OCI-LY3 (cell line): ENCODE data around the gene MYL9.

Source experiments
- H2AFZ ChIP-seq: fragments of 200-600, 300-600 bp; shearing (Covaris generic); 2 replicates; pipeline ENCODE4 v1.6.0; 2014; ENCODE audit warnings: antibody characterized with exemption, low read depth, low read length
- H3K27ac ChIP-seq: fragments of 200-600, 300-600 bp; sonication (generic); 2 replicates; pipeline ENCODE4 v1.5.1; 2014; ENCODE audit warnings: mild to moderate bottlenecking, low read length, moderate library complexity, mixed read lengths
- H3K27me3 ChIP-seq: fragments of 200-600, 300-600 bp; sonication (generic); 2 replicates; pipeline ENCODE4 v1.6.1; 2014; ENCODE audit warnings: low read depth, low read length, mixed read lengths
- H3K36me3 ChIP-seq: fragments of 200-600, 300-600 bp; sonication (generic); replicated peaks from 2 replicates; pipeline ENCODE3; 2014; ENCODE audit warnings: low read depth, low read length, mixed read lengths
- H3K4me1 ChIP-seq: fragments of 300-600, 200-600 bp; sonication (generic); 2 replicates; pipeline ENCODE4 v1.6.1; 2014; ENCODE audit warnings: low read length, mixed read lengths
- H3K4me2 ChIP-seq: fragments of 200-600, 300-600 bp; sonication (generic); 2 replicates; pipeline ENCODE4 v1.6.1; 2014; ENCODE audit warnings: low read length, mixed read lengths
- H3K4me3 ChIP-seq: fragments of 300-600, 200-600 bp; sonication (generic); 2 replicates; pipeline ENCODE4 v1.5.1; 2014; ENCODE audit warnings: antibody characterized with exemption, mild to moderate bottlenecking, low read length, moderate library complexity
- H3K79me2 ChIP-seq: fragments of 300-600, 200-600 bp; shearing (Covaris generic); 2 replicates; pipeline ENCODE4 v1.6.1; 2014; ENCODE audit warnings: mild to moderate bottlenecking, low read length, mixed read lengths
- H3K9ac ChIP-seq: fragments of 300-600, 200-600 bp; shearing (Covaris generic); 2 replicates; pipeline ENCODE4 v1.6.0; 2014; ENCODE audit warnings: mild to moderate bottlenecking, low read length, moderate library complexity
- H3K9me3 ChIP-seq: fragments of 200-600, 300-600 bp; shearing (Covaris generic); 2 replicates; pipeline ENCODE4 v1.6.1; 2014; ENCODE audit warnings: low read length, mixed read lengths; ENCODE audit not compliant: insufficient read depth
- H4K20me1 ChIP-seq: fragments of 200-600, 300-600 bp; sonication (generic); 2 replicates; pipeline ENCODE4 v1.6.1; 2016; ENCODE audit warnings: low read length, mixed read lengths; ENCODE audit not compliant: insufficient read depth
- CTCF ChIP-seq: fragments of 200-600, 300-600 bp; sonication (generic); IDR thresholded peaks from 2 replicates; pipeline ENCODE4 v1.5.1; 2014; ENCODE audit warnings: antibody characterized with exemption, low read length, low read depth
- EZH2phosphoT487 ChIP-seq: fragments of 200-600 bp; shearing (Covaris generic); IDR thresholded peaks from 2 replicates; pipeline ENCODE4 v1.6.1; 2018; ENCODE audit warnings: antibody characterized with exemption, mixed run types, low read depth

The MYL9 gene

GRCh38 chr20:36546111-36546736 is 4.9 kb downstream of the MYL9 start:
- no peak for TF ChIP-seq EZH2phosphoT487
- TF ChIP-seq CTCF = no peak
- Histone ChIP-seq H3K4me2 (no peak overlapping the region), H4K20me1 (0 out of 2 replicates have a peak, but pooled peaks cover 9% of the 10 kb centered on the region), H3K4me1 (peaks cover 19% of the 10 kb centered on the region), H3K9me3 (no peaks in the 10 kb centered on the region), H3K27ac (no peak overlapping the region), H3K9ac (no peak overlapping the region), H3K79me2 (peaks cover 3% of the 10 kb centered on the region; the same call in 1 of the 2 replicates), H3K27me3 (no peaks in the 10 kb centered on the region), H2AFZ (no peak overlapping the region), H3K4me3 (no peak overlapping the region), H3K36me3 (no peaks in the 10 kb centered on the region)

- no peaks in the 10 kb centered on the region for H3K36me3 ChIP-seq
- 0 out of 2 replicates have a peak, but pooled peaks cover 9% of the 10 kb centered on the region for H4K20me1 ChIP-seq
- H3K4me2 ChIP-seq = no peak overlapping the region
- H3K4me3 ChIP-seq = no peak overlapping the region
- no peaks in the 10 kb centered on the region for H3K9me3 ChIP-seq
- no peak for TF ChIP-seq EZH2phosphoT487
- TF ChIP-seq CTCF = no peak
- peaks cover 10% of the 10 kb centered on the region; the same call in 1 of the 2 replicates for H3K4me1 ChIP-seq
- no peak overlapping the region for H3K9ac ChIP-seq
- no peaks in the 10 kb centered on the region; the same call in 1 of the 2 replicates for H3K79me2 ChIP-seq
- no peak overlapping the region for H3K27ac ChIP-seq
- H2AFZ ChIP-seq = no peak overlapping the region
- no peaks in the 10 kb centered on the region for H3K27me3 ChIP-seq
Measured at GRCh38 chr20:36547186-36548005, 6.1 kb downstream of the MYL9 start.

- H3K36me3 ChIP-seq = no peaks in the 10 kb centered on the region
- H3K27ac ChIP-seq = no peak overlapping the region
- no peak overlapping the region for H2AFZ ChIP-seq
- no peak overlapping the region for H3K4me3 ChIP-seq
- H4K20me1 ChIP-seq = 0 out of 2 replicates have a peak, but pooled peaks cover 9% of the 10 kb centered on the region
- no peaks in the 10 kb centered on the region; the same call in 1 of the 2 replicates for H3K79me2 ChIP-seq
- peaks cover 10% of the 10 kb centered on the region; the same call in 1 of the 2 replicates for H3K4me1 ChIP-seq
- H3K9me3 ChIP-seq = no peaks in the 10 kb centered on the region
- H3K9ac ChIP-seq = no peak overlapping the region
- no peaks in the 10 kb centered on the region for H3K27me3 ChIP-seq
- H3K4me2 ChIP-seq = no peak overlapping the region
- TF ChIP-seq EZH2phosphoT487 = no peak
- peak; percentile 31 for TF ChIP-seq CTCF
Measured at GRCh38 chr20:36548006-36548315, 6.6 kb downstream of the MYL9 start.
